OCI-LY7 (cell line): Measurements from ENCODE around the gene PRKACG. TPM values are rescaled to one million over a fixed set of nuclear protein-coding genes. Genes with fewer than 3 reads are reported as not detected.
"Not testable (repeated sequence)": the region's sequence is repeated elsewhere in the genome, so short reads cannot be mapped to it uniquely, and the experiment has no call there.

Experiments used
- BruUV-seq: library from RNA; stranded (reverse); fragments of 400-500 nt; replicated peaks from 2 replicates; lab custom pipeline; 2021; lab: Mats Ljungman, UMichigan
- CTCF ChIA-PET: fragments of 300-600 bp; sonication (Branson Sonifier 250); formaldehyde crosslinking; loops from one replicate; lab custom pipeline; 2022; ENCODE audit warnings: antibody characterized with exemption; ENCODE audit not compliant: unreplicated experiment; lab: Charles Lee
- POLR2A ChIA-PET: fragments of 300-600 bp; sonication (Branson Sonifier 250); formaldehyde crosslinking; loops from one replicate; lab custom pipeline; 2022; ENCODE audit warnings: antibody characterized with exemption; lab: Charles Lee
- DNase-seq: peaks from one replicate; pipeline ENCODE4 v3.0.0-alpha.2; 2015; ENCODE audit warnings: low spot score
- H2AFZ ChIP-seq: fragments of 200-600 bp; sonication (generic), shearing (Covaris generic); 2 replicates; pipeline ENCODE4 v1.6.1; 2014; ENCODE audit warnings: mild to moderate bottlenecking, antibody characterized with exemption, low read length, moderate library complexity
- H3K27ac ChIP-seq: fragments of 200-600 bp; sonication (generic); 2 replicates; pipeline ENCODE4 v1.5.1; 2014; ENCODE audit warnings: mixed run types, low read depth, mild to moderate bottlenecking, moderate library complexity, low read length, inconsistent platforms; ENCODE audit not compliant: poor library complexity, severe bottlenecking
- H3K36me3 ChIP-seq: fragments of 200-600 bp; sonication (generic); 2 replicates; pipeline ENCODE4 v1.6.1; 2014; ENCODE audit warnings: mild to moderate bottlenecking, antibody characterized with exemption, low read length, moderate library complexity, mixed read lengths; ENCODE audit not compliant: insufficient read depth
- H3K4me1 ChIP-seq: fragments of 200-600 bp; sonication (generic); 2 replicates; pipeline ENCODE4 v1.5.1; 2014; ENCODE audit warnings: mild to moderate bottlenecking, low read length; ENCODE audit not compliant: insufficient read depth, poor library complexity, severe bottlenecking
- H3K4me2 ChIP-seq: fragments of 200-600 bp; sonication (generic); 2 replicates; pipeline ENCODE4 v1.6.1; 2014; ENCODE audit warnings: mild to moderate bottlenecking, low read length
- H3K4me3 ChIP-seq: fragments of 200-600 bp; sonication (generic); 2 replicates; pipeline ENCODE4 v1.5.1; 2014; ENCODE audit warnings: mild to moderate bottlenecking, low read depth, low read length; ENCODE audit not compliant: poor library complexity, severe bottlenecking
- H3K79me2 ChIP-seq: fragments of 200-600 bp; sonication (generic); 2 replicates; pipeline ENCODE4 v1.6.1; 2016; ENCODE audit warnings: low read depth, mild to moderate bottlenecking, low read length, moderate library complexity, mixed read lengths; ENCODE audit not compliant: insufficient read depth
- H3K9me2 ChIP-seq: fragments of 200-600 bp; sonication (generic); 2 replicates; pipeline ENCODE4 v1.6.1; 2016; ENCODE audit warnings: mild to moderate bottlenecking, low read length, mixed read lengths; ENCODE audit not compliant: insufficient read depth
- H3K9me3 ChIP-seq: fragments of 200-600 bp; sonication (generic); 2 replicates; pipeline ENCODE4 v1.6.1; 2014; ENCODE audit warnings: mild to moderate bottlenecking, mixed run types, low read length, mixed read lengths
- H4K20me1 ChIP-seq: fragments of 200-600 bp; sonication (generic); 2 replicates; pipeline ENCODE4 v1.6.1; 2014; ENCODE audit warnings: mild to moderate bottlenecking, antibody characterized with exemption, low read length, moderate library complexity, mixed read lengths; ENCODE audit not compliant: insufficient read depth
- CTCF ChIP-seq: fragments of 200-600 bp; sonication (generic); conservative IDR thresholded peaks from 2 replicates; pipeline ENCODE4 v1.5.1; 2014; ENCODE audit warnings: mild to moderate bottlenecking, antibody characterized with exemption, low read length, moderate library complexity, mixed read lengths
- EZH2phosphoT487 ChIP-seq: fragments of 200-600 bp; sonication (generic); IDR thresholded peaks from 2 replicates; pipeline ENCODE4 v1.6.1; 2018; ENCODE audit warnings: low read depth, borderline replicate concordance, mild to moderate bottlenecking, mixed run types, antibody characterized with exemption, low read length, moderate library complexity, mixed read lengths
- intact Hi-C: fragments of 100-400 bp; cut with micrococcal nuclease; formaldehyde crosslinking; loops from one replicate; pipeline ENCODE4 v1.10.0; 2022; ENCODE audit not compliant: unreplicated experiment
- total RNA-seq, 2 experiments: library from RNA; depleted of rRNA in 1 of 2; stranded (reverse); fragments of >200 nt in 1 of 2; shearing (Covaris generic) in 1 of 2; gene quantifications; 2 replicates each; pipeline ENCODE4 v1.2.3, GENCODE V29; 2014 to 2022

Gene PRKACG
- total RNA-seq, 2 experiments from 2014 or later, result not detected

GRCh38 chr9:68996462-68996861 is 17.5 kb downstream of the PRKACG start:
- intact Hi-C loops, result loop anchor here (5.0 kb wide), 2 partner anchors 214 to 289 kb away; partner anchors contain the start of gene PIP5K1B
- Histone ChIP-seq H3K9me2 (no peaks in the 10 kb centered on the region), H2AFZ (no peak overlapping the region), H3K36me3 (no peaks in the 10 kb centered on the region), H3K4me2 (no peak overlapping the region), H4K20me1 (no peaks in the 10 kb centered on the region), H3K9me3 (no peaks in the 10 kb centered on the region), H3K4me3 (no peak overlapping the region), H3K79me2 (no peaks in the 10 kb centered on the region), H3K27ac (no peak overlapping the region), H3K4me1 (peaks cover 13% of the 10 kb centered on the region)
- ChIA-PET POLR2A (no interaction called here), CTCF (no interaction called here)
- no TSS peak for BruUV-seq
- no peak for DNase-seq
- TF ChIP-seq EZH2phosphoT487 (no peak), CTCF (no peak)

GRCh38 chr9:68995776-68996175 is 18.1 kb downstream of the PRKACG start:
- CTCF ChIA-PET, result no interaction called here
- H3K4me1 ChIP-seq, result peaks cover 13% of the 10 kb centered on the region
- no peaks in the 10 kb centered on the region for H4K20me1 ChIP-seq
- H3K79me2 ChIP-seq, result no peaks in the 10 kb centered on the region
- no peaks in the 10 kb centered on the region for H3K9me2 ChIP-seq
- H3K4me3 ChIP-seq, result no peak overlapping the region
- no peak overlapping the region for H3K4me2 ChIP-seq
- intact Hi-C loops, result loop anchor here (5.0 kb wide), 2 partner anchors 213 to 288 kb away; partner anchors contain the start of gene PIP5K1B
- no peak for TF ChIP-seq CTCF
- TF ChIP-seq EZH2phosphoT487, result no peak
- no peak overlapping the region for H3K27ac ChIP-seq
- POLR2A ChIA-PET, result interaction anchor here (0.7 kb wide), 3 partner anchors 34 to 279 kb away, joined by 3 to 5 read pairs (median 3); no protein-coding TSS in a partner anchor
- H3K36me3 ChIP-seq, result no peaks in the 10 kb centered on the region
- no TSS peak for BruUV-seq
- no peak overlapping the region for H2AFZ ChIP-seq
- H3K9me3 ChIP-seq, result no peaks in the 10 kb centered on the region
- no peak for DNase-seq

- intact Hi-C loops, result no loop called here
Measured at GRCh38 chr9:68991457-68991856, 22.5 kb downstream of the PRKACG start.

GRCh38 chr9:68986949-68987348 is 27.0 kb downstream of the PRKACG start:
- CTCF ChIA-PET, result not testable (repeated sequence)
- H3K4me1 ChIP-seq, result peaks cover 16% of the 10 kb centered on the region

More at GRCh38 chr9:68991457-68991856, 22.5 kb downstream of the PRKACG start:
- no peak for DNase-seq
- Histone ChIP-seq H3K9me3 (no peaks in the 10 kb centered on the region), H3K9me2 (no peaks in the 10 kb centered on the region), H3K4me3 (no peak overlapping the region), H3K27ac (no peak overlapping the region), H3K4me2 (no peak overlapping the region), H3K36me3 (no peaks in the 10 kb centered on the region), H2AFZ (no peak overlapping the region), H4K20me1 (no peaks in the 10 kb centered on the region), H3K79me2 (no peaks in the 10 kb centered on the region), H3K4me1 (no peaks in the 10 kb centered on the region)
- CTCF ChIA-PET, result no interaction called here
- TF ChIP-seq EZH2phosphoT487 (no peak), CTCF (no peak)
- BruUV-seq, result no TSS peak
- POLR2A ChIA-PET, result no interaction called here

More at GRCh38 chr9:68986949-68987348, 27.0 kb downstream of the PRKACG start:
- intact Hi-C loops, H3K4me2 ChIP-seq, H3K9me2 ChIP-seq, H3K36me3 ChIP-seq, BruUV-seq, H3K27ac ChIP-seq, H2AFZ ChIP-seq, DNase-seq, H3K79me2 ChIP-seq, H3K9me3 ChIP-seq, H3K4me3 ChIP-seq, H4K20me1 ChIP-seq: not testable (repeated sequence)
- POLR2A ChIA-PET, result interaction anchor here (0.8 kb wide), 1 partner anchor 11 kb away, joined by 3 read pairs; no protein-coding TSS in a partner anchor
